Fibroblast of skin of right biceps (primary cell): ENCODE data around the gene TTC31.

ENCODE experiments used
- DNase-seq: peaks from one replicate; pipeline ENCODE4 v3.0.0-alpha.2; 2013

TTC31 gene

GRCh38 chr2:74505448-74506246 lies 22.8 kb downstream of the TTC31 start:
- no peak for DNase-seq

GRCh38 chr2:74507145-74507925 lies 24.5 kb downstream of the TTC31 start, which contains the start of gene PCGF1:
Gene PCGF1 (minus strand): TSS chr2:74507695. CDS start chr2:74507668, 27 bp downstream.
- DNase-seq = peak; percentile 99

- peak; percentile 94 for DNase-seq
These were observed 25.1 kb downstream of the TTC31 start for GRCh38 chr2:74507926-74508520.

- no peak for DNase-seq
These were observed 27.4 kb downstream of the TTC31 start for GRCh38 chr2:74510272-74510671.

GRCh38 chr2:74511104-74511989 lies 28.5 kb downstream of the TTC31 start:
- peak; percentile 47 for DNase-seq

GRCh38 chr2:74512744-74513604 lies 30.1 kb downstream of the TTC31 start:
- DNase-seq = no peak

- no peak for DNase-seq
These were observed 30.9 kb downstream of the TTC31 start for GRCh38 chr2:74513605-74514367.

GRCh38 chr2:74514368-74515270 lies 31.7 kb downstream of the TTC31 start, which contains the start of gene TLX2:
Gene TLX2 (plus strand): TSS chr2:74514450. CDS start chr2:74514807, 357 bp downstream.
- no peak for DNase-seq

GRCh38 chr2:74515271-74515980 lies 32.5 kb downstream of the TTC31 start:
- no peak for DNase-seq

GRCh38 chr2:74515981-74516633 lies 33.2 kb downstream of the TTC31 start:
- peak; percentile 67 for DNase-seq

GRCh38 chr2:74516650-74517049 lies 33.8 kb downstream of the TTC31 start:
- DNase-seq = no peak

- no peak for DNase-seq
These were observed 39.6 kb downstream of the TTC31 start for GRCh38 chr2:74522516-74522915.

GRCh38 chr2:74524005-74524404 lies 41.1 kb downstream of the TTC31 start:
- no peak for DNase-seq

GRCh38 chr2:74524955-74525716 lies 42.3 kb downstream of the TTC31 start:
- DNase-seq = no peak

- peak; percentile 42 for DNase-seq
These were observed 43.1 kb downstream of the TTC31 start, which contains the start of gene DQX1 for GRCh38 chr2:74525717-74526648. Gene DQX1 (minus strand): TSS chr2:74526231. CDS start chr2:74525729, 502 bp downstream.

- DNase-seq = no peak
These were observed 43.9 kb downstream of the TTC31 start for GRCh38 chr2:74526649-74527230.
